T-helper 1 cell treated with Interleukin-12 subunit alpha and Interleukin-12 subunit beta and Interleukin-4 antibody, amounts not matched to agents 30 μg/mL and 1 μg/mL, for 36 hours (primary cell): ENCODE data around the gene TNFRSF6B.
"Not testable (repeated sequence)": the region's sequence is repeated elsewhere in the genome, so short reads cannot be mapped to it uniquely, and the experiment has no call there.

Source experiments
- H3K27ac Mint-ChIP-seq: one replicate; pipeline ENCODE4 v1.8.0; 2021; ENCODE audit warnings: mild to moderate bottlenecking, mixed read lengths
- H3K27me3 Mint-ChIP-seq: one replicate; pipeline ENCODE4 v1.8.0; 2021; ENCODE audit warnings: low read depth, mixed read lengths
- H3K36me3 Mint-ChIP-seq: one replicate; pipeline ENCODE4 v1.8.0; 2021; ENCODE audit warnings: low read depth, mixed read lengths
- H3K4me1 Mint-ChIP-seq: one replicate; pipeline ENCODE4 v1.8.0; 2021; ENCODE audit warnings: low read depth, mixed read lengths
- H3K4me3 Mint-ChIP-seq: one replicate; pipeline ENCODE4 v1.8.0; 2021; ENCODE audit warnings: mild to moderate bottlenecking, moderate library complexity, mixed read lengths
- H3K9me3 Mint-ChIP-seq: one replicate; pipeline ENCODE4 v1.8.0; 2021; ENCODE audit warnings: mixed read lengths

TNFRSF6B gene

GRCh38 chr20:63696628-63697356 is at the start of gene TNFRSF6B:
Gene TNFRSF6B (plus strand): TSS chr20:63696652. CDS start chr20:63696768, 116 bp downstream.
- Mint-ChIP-seq H3K27me3 (no peaks in the 10 kb centered on the region), H3K9me3 (no peaks in the 10 kb centered on the region), H3K4me3 (no peak within 1 kb of the TSS), H3K27ac (no peak within 1 kb of the TSS), H3K4me1 (no peaks in the 10 kb centered on the region), H3K36me3 (peaks cover 5% of the 10 kb centered on the region)

GRCh38 chr20:63648190-63648589 is 48.3 kb upstream of the TNFRSF6B start:
- Mint-ChIP-seq H3K4me1 (peaks cover 6% of the 10 kb centered on the region), H3K36me3 (no peaks in the 10 kb centered on the region), H3K27me3 (peaks cover 29% of the 10 kb centered on the region), H3K4me3 (no peak overlapping the region), H3K9me3 (no peaks in the 10 kb centered on the region), H3K27ac (no peak overlapping the region)

GRCh38 chr20:63648895-63649589 is 47.4 kb upstream of the TNFRSF6B start:
- no peak overlapping the region for H3K27ac Mint-ChIP-seq
- no peaks in the 10 kb centered on the region for H3K9me3 Mint-ChIP-seq
- H3K4me1 Mint-ChIP-seq = peaks cover 9% of the 10 kb centered on the region
- no peaks in the 10 kb centered on the region for H3K36me3 Mint-ChIP-seq
- peaks cover 28% of the 10 kb centered on the region for H3K27me3 Mint-ChIP-seq
- H3K4me3 Mint-ChIP-seq = no peak overlapping the region

- H3K9me3 Mint-ChIP-seq, H3K27ac Mint-ChIP-seq, H3K36me3 Mint-ChIP-seq, H3K4me3 Mint-ChIP-seq: not testable (repeated sequence)
- H3K4me1 Mint-ChIP-seq = peaks cover 10% of the 10 kb centered on the region
- peaks cover 29% of the 10 kb centered on the region for H3K27me3 Mint-ChIP-seq
Observed at GRCh38 chr20:63650486-63650885, 46.0 kb upstream of the TNFRSF6B start.

GRCh38 chr20:63651942-63652191 is 44.6 kb upstream of the TNFRSF6B start:
- H3K9me3 Mint-ChIP-seq = no peaks in the 10 kb centered on the region
- H3K4me1 Mint-ChIP-seq = peaks cover 10% of the 10 kb centered on the region
- H3K4me3 Mint-ChIP-seq = peak overlapping the region; percentile 82
- H3K36me3 Mint-ChIP-seq = no peaks in the 10 kb centered on the region
- no peak overlapping the region for H3K27ac Mint-ChIP-seq
- H3K27me3 Mint-ChIP-seq = peaks cover 23% of the 10 kb centered on the region

- H3K9me3 Mint-ChIP-seq = no peaks in the 10 kb centered on the region
- peaks cover 23% of the 10 kb centered on the region for H3K27me3 Mint-ChIP-seq
- peaks cover 10% of the 10 kb centered on the region for H3K4me1 Mint-ChIP-seq
- no peak overlapping the region for H3K27ac Mint-ChIP-seq
- no peaks in the 10 kb centered on the region for H3K36me3 Mint-ChIP-seq
- peak overlapping the region; percentile 28 for H3K4me3 Mint-ChIP-seq
Observed at GRCh38 chr20:63652192-63652980, 44.1 kb upstream of the TNFRSF6B start.

- Mint-ChIP-seq H3K9me3 (no peaks in the 10 kb centered on the region), H3K27ac (peak within 1 kb of the TSS; percentile 20), H3K36me3 (no peaks in the 10 kb centered on the region), H3K4me1 (peaks cover 16% of the 10 kb centered on the region), H3K27me3 (peaks cover 23% of the 10 kb centered on the region), H3K4me3 (peak within 1 kb of the TSS; percentile 65)
Observed at GRCh38 chr20:63653041-63653973, 43.1 kb upstream of the TNFRSF6B start, which contains the start of gene STMN3. Gene STMN3 (minus strand): TSS chr20:63653424. CDS start chr20:63653345, 79 bp downstream.

GRCh38 chr20:63653974-63654668 is 42.3 kb upstream of the TNFRSF6B start:
- Mint-ChIP-seq H3K27me3 (peaks cover 21% of the 10 kb centered on the region), H3K4me3 (peak overlapping the region; percentile 65), H3K27ac (peak overlapping the region; percentile 20), H3K4me1 (peaks cover 18% of the 10 kb centered on the region), H3K36me3 (peaks cover 2% of the 10 kb centered on the region), H3K9me3 (no peaks in the 10 kb centered on the region)

- Mint-ChIP-seq H3K9me3 (no peaks in the 10 kb centered on the region), H3K27ac (no peak overlapping the region), H3K27me3 (peaks cover 20% of the 10 kb centered on the region), H3K4me1 (peaks cover 29% of the 10 kb centered on the region), H3K36me3 (peaks cover 2% of the 10 kb centered on the region), H3K4me3 (no peak overlapping the region)
Observed at GRCh38 chr20:63655249-63655648, 41.2 kb upstream of the TNFRSF6B start.

- Mint-ChIP-seq H3K4me3 (peak overlapping the region; percentile 64), H3K36me3 (peaks cover 2% of the 10 kb centered on the region), H3K27ac (peak overlapping the region; percentile 41), H3K9me3 (no peaks in the 10 kb centered on the region), H3K27me3 (peaks cover 12% of the 10 kb centered on the region), H3K4me1 (peaks cover 27% of the 10 kb centered on the region)
Observed at GRCh38 chr20:63656451-63656850, 40.0 kb upstream of the TNFRSF6B start.

GRCh38 chr20:63657260-63657936 is 39.1 kb upstream of the TNFRSF6B start:
- peaks cover 9% of the 10 kb centered on the region for H3K27me3 Mint-ChIP-seq

GRCh38 chr20:63657937-63658748 is 38.3 kb upstream of the TNFRSF6B start, which contains the start of gene RTEL1:
Gene RTEL1 (plus strand): TSS chr20:63658312. CDS start chr20:63659403, 1,091 bp downstream.
- H3K4me3 Mint-ChIP-seq = peak within 1 kb of the TSS; percentile 89

More at GRCh38 chr20:63657260-63657936, 39.1 kb upstream of the TNFRSF6B start:
- Mint-ChIP-seq H3K4me3 (peak overlapping the region; percentile 89), H3K4me1 (peaks cover 24% of the 10 kb centered on the region), H3K9me3 (no peaks in the 10 kb centered on the region), H3K36me3 (peaks cover 4% of the 10 kb centered on the region), H3K27ac (peak overlapping the region; percentile 93)

More at GRCh38 chr20:63657937-63658748, 38.3 kb upstream of the TNFRSF6B start, which contains the start of gene RTEL1:
- Mint-ChIP-seq H3K27me3 (peaks cover 9% of the 10 kb centered on the region), H3K27ac (peak within 1 kb of the TSS; percentile 93), H3K4me1 (peaks cover 24% of the 10 kb centered on the region), H3K9me3 (no peaks in the 10 kb centered on the region), H3K36me3 (peaks cover 5% of the 10 kb centered on the region)
